MM.1S (cell line): Measurements from ENCODE around the gene OLIG2.

Experiments
- DNase-seq: peaks from one replicate; pipeline ENCODE4 v3.0.0-alpha.2; 2015
- H2AFZ ChIP-seq: fragments of 300-600 bp; sonication (generic); 2 replicates; pipeline ENCODE4 v1.6.0; 2016; ENCODE audit warnings: antibody characterized with exemption, low read length
- H3F3A ChIP-seq: fragments of 300-600 bp; sonication (generic); 2 replicates; pipeline ENCODE4 v1.6.1; 2016; ENCODE audit warnings: mild to moderate bottlenecking, antibody characterized with exemption, low read length, moderate library complexity, mixed read lengths; ENCODE audit not compliant: insufficient read depth
- H3K27ac ChIP-seq: fragments of 300-600 bp; sonication (generic); 2 replicates; pipeline ENCODE4 v1.5.1; 2016; ENCODE audit warnings: mild to moderate bottlenecking, low read length
- H3K27me3 ChIP-seq: fragments of 300-600 bp; sonication (generic); replicated peaks from 2 replicates; pipeline ENCODE4 v1.6.0; 2016; ENCODE audit warnings: low read length; ENCODE audit not compliant: insufficient read depth
- H3K36me3 ChIP-seq: fragments of 300-600 bp; sonication (generic); replicated peaks from 2 replicates; pipeline ENCODE4 v1.6.1; 2016; ENCODE audit warnings: mild to moderate bottlenecking, low read length, mixed read lengths; ENCODE audit not compliant: insufficient read depth
- H3K4me1 ChIP-seq: fragments of 300-600 bp; sonication (generic); 2 replicates; pipeline ENCODE4 v1.6.1; 2016; ENCODE audit warnings: low read length, mixed read lengths
- H3K4me2 ChIP-seq: fragments of 300-600 bp; sonication (generic); 2 replicates; pipeline ENCODE4 v1.6.0; 2016; ENCODE audit warnings: low read depth, low read length
- H3K4me3 ChIP-seq: fragments of 300-600 bp; sonication (generic); 2 replicates; pipeline ENCODE4 v1.5.1; 2016; ENCODE audit warnings: low read length, mixed read lengths
- H3K79me2 ChIP-seq: fragments of 300-600 bp; sonication (generic); 2 replicates; pipeline ENCODE4 v1.6.1; 2016; ENCODE audit warnings: mixed run types, low read length, mixed read lengths
- H3K9ac ChIP-seq: fragments of 300-600 bp; sonication (generic); 2 replicates; pipeline ENCODE4 v1.6.1; 2016; ENCODE audit warnings: low read length, mixed read lengths
- H3K9me2 ChIP-seq: fragments of 300-600 bp; sonication (generic); replicated peaks from 2 replicates; pipeline ENCODE4 v1.6.1; 2016; ENCODE audit warnings: mild to moderate bottlenecking, low read length, mixed read lengths; ENCODE audit not compliant: insufficient read depth
- H3K9me3 ChIP-seq: fragments of 300-600 bp; sonication (generic); replicated peaks from 2 replicates; pipeline ENCODE4 v1.6.1; 2016; ENCODE audit warnings: mild to moderate bottlenecking, low read length, mixed read lengths; ENCODE audit not compliant: insufficient read depth
- H4K20me1 ChIP-seq: fragments of 300-600 bp; sonication (generic); 2 replicates; pipeline ENCODE4 v1.6.1; 2016; ENCODE audit warnings: mild to moderate bottlenecking, low read length, moderate library complexity, mixed read lengths; ENCODE audit not compliant: insufficient read depth
- EZH2 ChIP-seq: fragments of 300-600 bp; sonication (generic); optimal IDR thresholded peaks from 2 replicates; pipeline ENCODE3; 2017; ENCODE audit warnings: low read depth, mild to moderate bottlenecking, antibody characterized with exemption, low read length, mixed read lengths
- EZH2phosphoT487 ChIP-seq: fragments of 300-600 bp; sonication (generic); IDR thresholded peaks from 2 replicates; pipeline ENCODE4 v1.6.1; 2018; ENCODE audit warnings: antibody characterized with exemption, low read length
- TF ChIP-seq, protein P1 (sequence below): fragments of 300-600 bp; sonication (generic); IDR thresholded peaks from 2 replicates; pipeline ENCODE4 v1.5.1; 2016; ENCODE audit warnings: antibody characterized with exemption, low read length, mixed read lengths

The OLIG2 gene

DNA sequence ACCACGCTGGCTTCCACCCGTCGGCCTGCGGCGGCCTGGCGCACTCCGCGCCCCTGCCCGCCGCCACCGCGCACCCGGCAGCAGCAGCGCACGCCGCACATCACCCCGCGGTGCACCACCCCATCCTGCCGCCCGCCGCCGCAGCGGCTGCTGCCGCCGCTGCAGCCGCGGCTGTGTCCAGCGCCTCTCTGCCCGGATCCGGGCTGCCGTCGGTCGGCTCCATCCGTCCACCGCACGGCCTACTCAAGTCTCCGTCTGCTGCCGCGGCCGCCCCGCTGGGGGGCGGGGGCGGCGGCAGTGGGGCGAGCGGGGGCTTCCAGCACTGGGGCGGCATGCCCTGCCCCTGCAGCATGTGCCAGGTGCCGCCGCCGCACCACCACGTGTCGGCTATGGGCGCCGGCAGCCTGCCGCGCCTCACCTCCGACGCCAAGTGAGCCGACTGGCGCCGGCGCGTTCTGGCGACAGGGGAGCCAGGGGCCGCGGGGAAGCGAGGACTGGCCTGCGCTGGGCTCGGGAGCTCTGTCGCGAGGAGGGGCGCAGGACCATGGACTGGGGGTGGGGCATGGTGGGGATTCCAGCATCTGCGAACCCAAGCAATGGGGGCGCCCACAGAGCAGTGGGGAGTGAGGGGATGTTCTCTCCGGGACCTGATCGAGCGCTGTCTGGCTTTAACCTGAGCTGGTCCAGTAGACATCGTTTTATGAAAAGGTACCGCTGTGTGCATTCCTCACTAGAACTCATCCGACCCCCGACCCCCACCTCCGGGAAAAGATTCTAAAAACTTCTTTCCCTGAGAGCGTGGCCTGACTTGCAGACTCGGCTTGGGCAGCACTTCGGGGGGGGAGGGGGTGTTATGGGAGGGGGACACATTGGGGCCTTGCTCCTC lies 1.9 kb downstream of the OLIG2 start:
- Histone ChIP-seq H3K27me3 (peaks cover 61% of the 10 kb centered on the region), H3K79me2 (no peaks in the 10 kb centered on the region), H4K20me1 (no peaks in the 10 kb centered on the region), H3K4me1 (no peaks in the 10 kb centered on the region), H3K9me2 (no peaks in the 10 kb centered on the region), H3K9me3 (no peaks in the 10 kb centered on the region), H3K9ac (no peak overlapping the region), H2AFZ (no peak overlapping the region), H3K36me3 (no peaks in the 10 kb centered on the region), H3F3A (no peaks in the 10 kb centered on the region), H3K4me3 (no peak overlapping the region), H3K4me2 (no peak overlapping the region), H3K27ac (no peak overlapping the region)
- DNase-seq, result no peak
- TF ChIP-seq EZH2 (no peak), EZH2phosphoT487 (no peak)
- TF ChIP-seq, protein P1, sequence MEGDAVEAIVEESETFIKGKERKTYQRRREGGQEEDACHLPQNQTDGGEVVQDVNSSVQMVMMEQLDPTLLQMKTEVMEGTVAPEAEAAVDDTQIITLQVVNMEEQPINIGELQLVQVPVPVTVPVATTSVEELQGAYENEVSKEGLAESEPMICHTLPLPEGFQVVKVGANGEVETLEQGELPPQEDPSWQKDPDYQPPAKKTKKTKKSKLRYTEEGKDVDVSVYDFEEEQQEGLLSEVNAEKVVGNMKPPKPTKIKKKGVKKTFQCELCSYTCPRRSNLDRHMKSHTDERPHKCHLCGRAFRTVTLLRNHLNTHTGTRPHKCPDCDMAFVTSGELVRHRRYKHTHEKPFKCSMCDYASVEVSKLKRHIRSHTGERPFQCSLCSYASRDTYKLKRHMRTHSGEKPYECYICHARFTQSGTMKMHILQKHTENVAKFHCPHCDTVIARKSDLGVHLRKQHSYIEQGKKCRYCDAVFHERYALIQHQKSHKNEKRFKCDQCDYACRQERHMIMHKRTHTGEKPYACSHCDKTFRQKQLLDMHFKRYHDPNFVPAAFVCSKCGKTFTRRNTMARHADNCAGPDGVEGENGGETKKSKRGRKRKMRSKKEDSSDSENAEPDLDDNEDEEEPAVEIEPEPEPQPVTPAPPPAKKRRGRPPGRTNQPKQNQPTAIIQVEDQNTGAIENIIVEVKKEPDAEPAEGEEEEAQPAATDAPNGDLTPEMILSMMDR, result no peak

DNA sequence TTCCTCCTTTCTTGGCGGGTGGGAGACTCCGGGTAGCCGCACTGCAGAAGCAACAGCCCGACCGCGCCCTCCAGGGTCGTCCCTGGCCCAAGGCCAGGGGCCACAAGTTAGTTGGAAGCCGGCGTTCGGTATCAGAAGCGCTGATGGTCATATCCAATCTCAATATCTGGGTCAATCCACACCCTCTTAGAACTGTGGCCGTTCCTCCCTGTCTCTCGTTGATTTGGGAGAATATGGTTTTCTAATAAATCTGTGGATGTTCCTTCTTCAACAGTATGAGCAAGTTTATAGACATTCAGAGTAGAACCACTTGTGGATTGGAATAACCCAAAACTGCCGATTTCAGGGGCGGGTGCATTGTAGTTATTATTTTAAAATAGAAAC lies 2.5 kb downstream of the OLIG2 start:
- TF ChIP-seq EZH2phosphoT487 (no peak), EZH2 (no peak)
- TF ChIP-seq, protein P1, result no peak
- Histone ChIP-seq H3K27ac (no peak overlapping the region), H3K27me3 (peaks cover 55% of the 10 kb centered on the region), H3K4me1 (no peaks in the 10 kb centered on the region), H3K9ac (no peak overlapping the region), H2AFZ (no peak overlapping the region), H3K36me3 (no peaks in the 10 kb centered on the region), H4K20me1 (no peaks in the 10 kb centered on the region), H3K79me2 (no peaks in the 10 kb centered on the region), H3K9me3 (no peaks in the 10 kb centered on the region), H3F3A (no peaks in the 10 kb centered on the region), H3K4me2 (peak overlapping the region; percentile 40; the same call in 1 of the 2 replicates), H3K4me3 (no peak overlapping the region), H3K9me2 (no peaks in the 10 kb centered on the region)
- DNase-seq, result no peak

DNA sequence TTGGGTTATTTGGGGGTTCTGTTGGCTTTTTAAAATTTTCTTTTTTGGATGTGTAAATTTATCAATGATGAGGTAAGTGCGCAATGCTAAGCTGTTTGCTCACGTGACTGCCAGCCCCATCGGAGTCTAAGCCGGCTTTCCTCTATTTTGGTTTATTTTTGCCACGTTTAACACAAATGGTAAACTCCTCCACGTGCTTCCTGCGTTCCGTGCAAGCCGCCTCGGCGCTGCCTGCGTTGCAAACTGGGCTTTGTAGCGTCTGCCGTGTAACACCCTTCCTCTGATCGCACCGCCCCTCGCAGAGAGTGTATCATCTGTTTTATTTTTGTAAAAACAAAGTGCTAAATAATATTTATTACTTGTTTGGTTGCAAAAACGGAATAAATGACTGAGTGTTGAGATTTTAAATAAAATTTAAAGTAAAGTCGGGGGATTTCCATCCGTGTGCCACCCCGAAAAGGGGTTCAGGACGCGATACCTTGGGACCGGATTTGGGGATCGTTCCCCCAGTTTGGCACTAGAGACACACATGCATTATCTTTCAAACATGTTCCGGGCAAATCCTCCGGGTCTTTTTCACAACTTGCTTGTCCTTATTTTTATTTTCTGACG lies 3.1 kb downstream of the OLIG2 start:
- Histone ChIP-seq H3K36me3 (no peaks in the 10 kb centered on the region), H2AFZ (peak overlapping the region; percentile 27; the same call in 1 of the 2 replicates), H3K9me3 (no peaks in the 10 kb centered on the region), H3F3A (no peaks in the 10 kb centered on the region), H3K4me1 (no peaks in the 10 kb centered on the region), H3K27me3 (peaks cover 49% of the 10 kb centered on the region), H3K27ac (no peak overlapping the region), H3K4me3 (no peak overlapping the region; the same call in 1 of the 2 replicates), H3K9me2 (no peaks in the 10 kb centered on the region), H4K20me1 (no peaks in the 10 kb centered on the region), H3K79me2 (no peaks in the 10 kb centered on the region), H3K4me2 (peak overlapping the region; percentile 40; the same call in 1 of the 2 replicates), H3K9ac (no peak overlapping the region)
- TF ChIP-seq EZH2phosphoT487 (no peak), EZH2 (no peak)
- TF ChIP-seq, protein P1, result no peak
- DNase-seq, result peak; percentile 35
